Measurements from ENCODE around the gene ENO1.
A peak's percentile ranks its signal among the peaks of the same experiment; 100 is the strongest.
"Not testable (repeated sequence)": the region's sequence is repeated elsewhere in the genome, so short reads cannot be mapped to it uniquely, and the experiment has no call there.

Gene ENO1

DNA sequence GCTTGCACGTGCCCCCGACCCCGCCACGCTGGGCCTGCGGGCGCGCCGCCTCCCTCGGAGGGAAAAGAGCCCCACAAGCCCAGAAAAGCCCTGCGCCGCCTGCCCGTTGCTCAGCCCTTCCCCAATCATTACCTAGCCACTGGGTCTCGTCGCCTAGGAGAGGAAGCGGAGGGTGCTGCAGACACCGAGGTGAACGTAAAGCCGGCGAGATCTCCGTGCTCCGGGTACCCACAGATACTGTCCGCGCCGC is at the start of gene ENO1:
Gene ENO1, minus strand, starts transcription at position 239 of the 250 bp plus-strand sequence. CDS start 3,778 bp downstream, outside the sequence.
- DNase-seq = no peak

DNA sequence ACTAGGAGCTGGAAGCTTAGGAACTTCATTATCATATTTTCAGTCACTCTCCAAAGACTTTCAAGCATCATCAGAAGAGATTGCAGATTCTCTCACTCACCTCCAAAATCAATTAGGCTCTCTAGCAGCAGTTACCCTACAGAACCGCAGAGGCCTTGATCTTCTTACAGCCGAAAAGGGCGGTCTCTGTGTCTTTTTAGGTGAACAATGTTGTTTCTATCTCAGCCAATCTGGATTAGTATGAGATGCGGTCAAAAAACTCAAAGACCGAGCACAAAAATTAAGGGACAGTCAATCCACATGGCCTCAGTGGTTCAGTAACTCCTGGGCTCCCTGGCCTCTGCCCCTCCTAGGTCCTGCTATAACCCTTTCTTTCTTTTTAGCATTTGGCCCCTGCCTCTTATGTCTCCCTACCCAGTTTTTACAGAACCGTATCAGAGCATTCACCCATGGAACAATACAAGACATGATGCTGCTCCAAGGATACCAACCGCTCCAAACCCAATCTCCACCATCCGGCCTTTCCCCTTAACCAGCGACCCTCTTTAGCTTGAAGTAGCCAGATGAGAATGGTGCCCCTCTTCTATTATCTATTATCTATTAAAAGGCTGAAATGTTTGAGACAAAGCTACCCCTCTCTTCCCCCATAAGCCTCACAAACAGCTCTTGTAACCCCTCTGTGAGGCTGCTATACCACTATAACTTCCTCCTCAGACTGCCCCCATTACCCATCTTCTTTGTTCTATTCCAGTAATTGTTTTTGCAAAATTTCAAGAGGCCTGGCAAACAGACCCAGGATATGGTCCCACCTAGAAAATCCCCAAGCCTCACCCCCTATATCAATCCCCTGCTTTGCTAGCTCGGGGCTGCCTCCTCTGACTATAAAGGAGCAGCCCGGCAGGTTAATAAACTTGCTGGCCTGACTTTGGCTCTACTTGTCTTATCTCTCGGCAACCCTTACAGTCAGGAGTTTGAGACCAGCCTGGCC is 48.5 kb upstream of the ENO1 start:
- DNase-seq = no peak

DNA sequence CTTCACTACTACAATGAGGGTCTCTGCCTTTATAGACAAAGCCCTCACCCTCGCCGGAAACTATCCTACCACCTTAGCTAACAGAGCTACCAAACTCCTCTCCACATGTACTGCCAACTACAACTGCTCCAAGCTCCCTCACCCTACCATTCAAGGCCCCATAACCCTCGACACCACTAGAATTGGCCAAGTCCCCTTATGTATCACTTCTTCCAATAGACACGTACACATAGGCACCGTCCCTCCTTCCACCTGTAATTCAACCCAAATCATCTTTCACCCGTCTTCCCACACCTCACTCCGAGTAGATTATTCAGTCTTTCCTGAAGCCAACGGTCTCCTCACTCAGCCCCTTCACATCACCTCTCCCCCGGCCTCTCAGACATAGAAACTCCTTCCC is 47.5 kb upstream of the ENO1 start:
- no peak for DNase-seq

DNA sequence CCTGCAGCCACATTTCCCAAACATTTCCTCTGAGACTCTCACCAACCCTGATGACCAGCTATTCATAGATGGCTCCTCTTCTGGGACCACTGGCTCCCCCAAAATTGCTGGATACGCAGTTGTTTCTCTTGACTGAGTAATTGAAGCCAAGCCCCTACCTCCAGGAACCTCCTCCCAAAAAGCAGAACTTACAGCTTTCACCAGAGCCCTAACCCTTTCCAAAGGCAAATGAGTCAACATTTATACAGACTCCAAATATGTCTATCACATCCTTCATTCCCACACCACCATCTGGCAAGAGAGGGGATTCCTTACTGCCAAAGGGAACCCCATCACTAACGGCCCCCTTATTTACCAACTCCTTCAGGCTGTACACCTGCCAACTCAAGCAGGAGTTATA is 46.9 kb upstream of the ENO1 start:
- no peak for DNase-seq

DNA sequence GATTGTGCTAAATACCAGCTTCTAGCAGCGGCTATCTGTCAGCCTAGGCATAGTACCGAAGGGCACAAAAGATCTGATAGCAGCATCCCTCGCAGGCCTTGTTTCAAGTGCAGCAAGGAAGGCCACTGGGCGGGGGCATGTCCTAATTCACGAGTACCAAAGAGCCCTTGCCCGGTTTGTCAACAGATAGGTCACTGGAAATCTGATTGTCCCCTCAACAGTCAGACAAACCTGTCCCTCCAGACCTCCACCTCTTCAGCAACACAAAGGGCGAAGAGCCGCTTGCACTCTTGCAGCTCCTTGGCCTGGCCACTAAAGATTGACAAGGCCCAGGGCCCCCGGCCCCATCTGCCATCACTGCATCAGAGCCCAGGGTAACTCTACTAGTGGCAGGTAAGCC is 44.5 kb upstream of the ENO1 start:
- DNase-seq = no peak

DNA sequence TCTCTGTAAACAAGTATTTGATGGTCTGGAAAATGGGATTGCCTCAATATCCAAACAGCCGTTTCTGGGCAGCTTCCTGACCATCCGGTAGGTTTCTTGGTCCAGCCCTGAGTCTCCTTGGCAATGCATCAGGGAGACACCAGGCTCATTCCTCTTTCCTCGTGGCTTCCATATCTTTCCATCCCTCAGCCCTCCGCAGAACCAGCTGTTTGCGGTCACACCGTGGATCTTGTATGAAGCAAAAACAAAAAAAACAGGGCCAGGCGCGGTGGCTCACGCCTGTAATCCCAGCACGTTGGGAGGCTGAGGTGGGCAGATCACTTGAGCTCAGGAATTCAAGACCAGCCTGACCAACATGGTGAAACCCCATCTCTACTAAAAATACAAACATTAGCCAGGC is 39.0 kb upstream of the ENO1 start:
- not testable (repeated sequence) for DNase-seq

DNA sequence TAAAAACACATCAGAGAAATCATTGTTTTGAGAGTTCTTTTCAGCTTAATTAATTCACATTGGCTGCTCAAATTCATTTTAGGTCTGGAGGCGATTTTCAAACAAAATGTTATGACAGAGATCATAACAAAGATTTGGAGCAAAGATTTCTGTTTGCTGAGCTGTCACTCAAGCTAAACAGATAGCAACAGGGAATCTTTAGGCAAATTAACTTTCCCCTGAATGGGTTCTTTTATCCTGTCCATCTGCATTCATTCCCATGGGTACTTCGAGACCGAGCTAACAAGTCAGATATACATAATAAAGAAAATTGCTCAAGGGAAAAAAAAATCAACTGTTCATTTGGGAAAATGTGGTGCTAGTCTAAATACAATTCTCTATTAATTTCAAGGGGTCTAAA is 37.0 kb upstream of the ENO1 start:
- no peak for DNase-seq

DNA sequence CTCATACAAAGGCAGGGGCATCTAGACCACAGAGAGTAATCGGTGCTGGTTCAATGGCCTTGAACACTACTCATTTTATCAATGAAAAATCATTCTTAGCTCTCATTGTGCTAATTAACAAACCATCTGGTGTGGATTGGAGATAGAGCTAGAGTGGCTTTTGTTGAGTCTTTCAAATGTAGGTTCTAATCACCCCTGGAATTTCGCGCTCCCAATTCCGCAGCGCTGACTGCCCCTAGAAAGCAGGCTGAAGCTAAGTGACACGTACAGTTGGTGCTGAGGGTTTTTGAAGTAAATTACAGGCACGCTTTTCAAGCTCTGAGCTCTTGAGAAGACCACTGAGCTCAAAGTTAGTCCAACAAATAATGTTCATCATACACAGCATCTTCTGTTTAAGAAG is 36.0 kb upstream of the ENO1 start:
- DNase-seq = no peak

DNA sequence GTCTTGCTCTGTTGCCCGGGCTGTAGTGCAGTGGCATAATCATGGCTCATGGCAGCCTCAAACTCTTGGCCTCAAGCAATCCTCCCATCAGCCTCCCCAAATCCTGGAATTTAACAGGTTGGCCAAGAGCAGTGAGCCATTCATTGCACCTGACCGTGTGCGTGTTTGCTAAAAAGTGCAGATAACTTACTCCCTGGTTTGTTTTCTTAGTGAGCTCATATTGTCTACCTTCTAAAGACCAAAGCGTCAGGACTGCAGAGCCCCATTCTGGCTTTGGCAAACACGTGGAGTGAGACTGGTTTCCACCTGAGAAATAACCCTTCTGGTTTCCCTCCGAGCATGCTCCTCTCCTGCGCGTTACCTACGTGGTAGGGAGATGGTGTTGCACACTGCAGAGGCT is 35.0 kb upstream of the ENO1 start:
- no peak for DNase-seq

DNA sequence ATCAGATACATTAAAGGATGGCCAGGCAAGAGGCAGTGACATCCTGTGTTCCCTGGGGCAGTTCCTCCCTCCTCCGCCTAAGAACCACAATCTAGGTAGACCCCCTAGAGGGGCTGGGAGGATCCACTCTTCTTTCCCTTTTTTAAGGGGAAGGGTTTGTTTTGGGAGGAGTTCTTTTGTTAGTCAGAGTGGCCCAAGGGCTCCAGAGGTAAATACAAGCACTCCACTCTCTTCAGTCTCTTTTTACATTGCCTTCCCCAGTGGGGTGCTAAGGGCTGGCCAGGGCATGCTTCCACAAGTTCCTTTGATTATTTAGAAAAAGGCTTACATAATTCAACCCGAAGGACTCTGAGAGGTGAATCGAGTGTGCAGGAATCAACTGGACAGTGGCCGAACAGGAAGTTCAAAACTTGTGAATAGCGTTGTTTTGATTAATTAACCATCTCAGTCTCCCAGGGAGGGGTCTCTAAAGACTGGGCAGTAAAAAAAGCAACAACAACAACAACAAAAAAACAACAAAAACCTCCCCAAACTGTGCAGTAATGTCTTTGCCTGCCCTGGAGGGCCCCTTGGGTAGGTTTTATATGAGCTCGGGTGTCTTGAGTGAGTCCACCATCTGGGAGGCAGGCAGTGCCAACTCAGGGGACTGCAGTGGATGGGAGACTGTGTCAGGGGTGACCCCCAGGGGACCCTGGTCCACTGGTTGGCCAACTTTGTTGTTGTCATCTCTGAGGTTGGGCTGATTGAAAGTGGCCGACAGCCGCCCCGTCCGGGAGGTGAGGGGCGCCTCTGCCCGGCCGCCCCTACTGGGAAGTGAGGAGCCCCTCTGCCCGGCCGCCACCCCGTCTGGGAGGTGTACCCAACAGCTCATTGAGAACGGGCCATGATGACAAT is 33.2 kb upstream of the ENO1 start:
- no peak for DNase-seq

DNA sequence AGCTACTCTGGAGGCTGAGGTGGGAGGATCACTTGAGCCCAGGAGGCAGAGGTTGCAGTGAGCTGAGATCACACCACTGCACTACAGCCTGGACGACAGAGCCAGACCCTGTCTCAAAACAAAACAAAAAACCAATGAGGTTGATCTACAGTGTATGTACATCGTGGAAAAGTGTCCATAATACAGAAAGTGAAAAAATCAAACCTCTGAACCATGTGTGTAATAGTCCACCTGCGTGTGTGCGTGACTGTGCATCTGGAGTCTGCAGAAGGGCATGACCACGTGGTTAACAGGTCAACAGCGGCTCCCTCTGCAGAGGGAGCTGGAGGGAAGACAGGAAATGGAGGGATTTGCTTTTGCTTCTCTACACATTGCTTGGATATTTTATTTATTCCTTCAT is 32.4 kb upstream of the ENO1 start:
- peak; percentile 21 for DNase-seq

DNA sequence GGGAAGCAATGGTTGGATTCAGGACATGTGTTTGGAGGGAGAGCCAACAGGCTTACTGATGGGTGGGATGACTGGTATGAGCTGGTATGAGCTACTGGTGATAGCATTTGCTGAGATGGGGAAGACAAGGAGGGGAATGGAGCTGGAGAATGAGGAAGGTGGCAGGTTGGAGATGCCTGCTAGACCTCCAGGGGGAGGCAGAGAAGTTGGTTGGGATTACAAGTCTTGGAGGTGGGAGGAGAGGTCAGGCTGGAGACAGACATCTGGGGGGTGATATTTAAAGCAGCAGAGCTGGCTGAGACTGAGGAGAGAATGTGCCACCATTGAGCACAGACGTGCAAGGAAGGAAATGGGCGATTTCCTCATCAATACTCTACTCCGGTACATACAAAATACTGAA is 31.8 kb upstream of the ENO1 start:
- DNase-seq = no peak

DNA sequence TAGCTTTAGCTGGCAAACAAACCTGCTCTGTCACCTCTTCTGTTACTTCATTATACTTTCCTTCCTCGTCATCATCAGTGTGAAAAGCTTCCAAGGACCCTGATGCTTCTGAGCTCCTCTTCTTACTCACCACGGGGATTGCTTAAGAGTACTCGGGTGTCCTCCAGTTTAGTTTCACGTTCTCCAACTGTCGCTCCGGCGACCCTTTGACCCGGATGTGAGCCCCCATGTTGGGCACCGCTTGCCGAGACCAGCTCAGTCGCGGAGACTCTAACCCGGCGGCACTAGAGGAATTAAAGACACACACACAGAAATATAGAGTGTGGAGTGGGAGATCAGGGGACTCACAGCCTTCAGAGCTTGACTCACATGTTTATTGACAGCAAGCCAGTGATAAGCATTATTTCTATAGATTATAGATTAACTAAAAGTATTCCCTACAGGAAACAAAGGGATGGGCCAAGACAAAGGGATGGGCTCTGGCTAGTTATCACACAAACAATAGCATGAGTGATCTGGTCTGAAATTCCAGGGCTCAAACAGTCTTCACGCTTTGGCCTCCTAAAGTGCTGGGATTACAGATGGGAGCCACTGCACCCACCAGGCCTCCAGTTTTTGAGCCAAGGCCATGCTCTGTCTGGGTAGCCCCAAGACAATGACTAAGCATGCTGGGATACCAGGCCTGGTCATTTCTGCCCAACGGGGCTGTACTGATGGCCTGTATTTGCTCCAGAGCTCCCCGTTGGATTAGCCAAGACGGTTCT is 30.1 kb upstream of the ENO1 start:
- DNase-seq = no peak

DNA sequence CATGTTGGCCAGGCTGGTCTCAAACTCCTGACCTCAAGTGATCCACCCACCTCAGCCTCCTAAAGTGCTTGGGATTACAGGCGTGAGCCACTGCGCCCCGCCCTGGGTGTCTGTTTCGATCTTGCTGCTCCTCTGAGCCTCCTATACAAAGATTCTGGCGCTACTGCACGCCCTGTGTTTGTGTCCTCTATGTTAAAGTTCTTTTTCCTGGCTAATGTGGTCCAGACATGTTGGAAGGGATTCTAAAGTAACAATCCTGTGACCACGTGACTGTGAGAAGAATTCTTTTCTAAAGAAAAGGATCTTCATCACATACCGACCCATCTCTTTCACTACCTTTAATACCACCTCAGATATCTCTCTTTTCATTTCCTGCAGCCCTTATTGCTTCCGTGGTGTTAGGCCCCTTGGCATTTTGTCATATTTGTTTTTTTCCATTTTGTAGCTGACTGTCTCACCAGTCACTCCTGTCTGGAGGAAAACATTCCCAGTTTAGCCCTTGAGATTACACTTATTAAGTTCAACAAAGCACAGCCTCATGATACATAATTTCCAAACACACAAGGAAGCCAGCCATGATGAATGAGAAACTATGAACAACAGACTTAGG is 27.2 kb upstream of the ENO1 start:
- peak; percentile 16 for DNase-seq

DNA sequence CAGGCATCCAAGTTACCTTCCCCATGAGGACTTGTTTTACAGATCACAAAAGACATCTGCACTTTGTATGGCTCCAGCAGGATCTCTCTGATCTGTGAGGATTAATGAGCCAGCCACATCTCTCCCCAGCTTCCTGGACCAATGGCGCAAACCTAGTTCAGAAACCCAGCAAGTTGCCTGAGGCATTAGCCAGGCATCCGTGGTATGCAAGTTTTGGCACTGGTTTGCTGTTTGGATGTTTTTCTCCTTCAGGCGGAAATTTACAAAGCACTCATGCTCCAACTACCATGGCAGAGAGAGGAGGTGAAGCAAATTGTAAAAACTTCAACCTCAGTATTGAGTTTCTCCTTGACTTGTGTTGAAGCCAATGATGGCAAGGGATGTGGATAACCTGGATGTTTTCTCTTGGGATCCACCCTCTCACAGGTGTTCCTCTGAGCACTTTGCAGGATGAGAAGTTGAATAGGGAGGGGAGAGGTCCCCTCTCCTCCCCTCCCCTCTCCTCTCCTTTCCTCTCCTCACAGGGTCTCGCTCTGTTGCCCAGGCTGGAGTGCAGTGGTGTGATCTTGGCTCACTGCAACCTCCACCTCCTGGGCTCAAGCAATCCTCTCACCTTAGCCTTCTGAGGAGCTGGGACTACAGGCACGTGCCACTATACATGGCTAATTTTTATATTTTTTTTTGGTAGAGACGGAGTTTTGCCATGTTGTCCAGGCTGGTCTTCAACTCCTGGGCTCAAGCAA is 25.6 kb upstream of the ENO1 start:
- DNase-seq = peak; percentile 96

DNA sequence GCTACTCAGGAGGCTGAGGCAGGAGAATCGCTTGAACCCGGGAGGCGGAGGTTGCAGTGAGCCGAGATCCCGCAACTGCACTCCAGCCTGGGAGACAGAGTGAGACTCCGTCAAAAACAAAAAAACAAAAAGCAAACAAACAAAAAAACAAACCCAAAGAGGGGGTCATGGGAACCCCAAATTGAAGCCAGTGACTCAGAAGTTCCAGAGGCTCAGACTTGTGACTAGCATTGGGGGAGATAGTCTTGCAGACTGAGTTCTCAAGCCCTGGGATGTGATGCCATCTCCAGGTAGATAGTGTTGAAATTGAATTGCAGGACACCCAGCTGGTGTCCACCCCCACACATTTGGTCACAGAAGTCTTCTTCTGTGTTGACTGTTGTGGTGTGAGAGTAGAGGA is 24.9 kb upstream of the ENO1 start:
- peak; percentile 69 for DNase-seq

DNA sequence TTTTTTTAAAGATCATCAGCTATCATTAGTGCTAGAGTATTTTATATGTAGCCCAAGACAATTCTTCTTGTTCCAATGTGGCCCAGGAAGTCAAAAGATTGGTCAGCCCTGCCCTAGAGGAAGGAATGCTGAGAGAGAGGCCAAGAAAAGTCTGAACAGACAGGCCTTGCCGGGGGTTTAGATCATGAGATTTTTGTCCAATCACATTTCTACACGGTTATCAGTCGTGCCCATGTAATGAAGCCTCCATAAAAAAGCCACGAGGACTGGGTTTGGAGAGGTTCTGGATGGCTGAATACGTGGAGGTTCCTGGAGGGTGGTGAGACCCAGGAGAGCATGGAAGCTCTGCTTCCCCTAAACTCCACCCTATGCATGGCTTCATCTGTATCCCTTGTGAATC is 24.3 kb upstream of the ENO1 start:
- peak; percentile 50 for DNase-seq

DNA sequence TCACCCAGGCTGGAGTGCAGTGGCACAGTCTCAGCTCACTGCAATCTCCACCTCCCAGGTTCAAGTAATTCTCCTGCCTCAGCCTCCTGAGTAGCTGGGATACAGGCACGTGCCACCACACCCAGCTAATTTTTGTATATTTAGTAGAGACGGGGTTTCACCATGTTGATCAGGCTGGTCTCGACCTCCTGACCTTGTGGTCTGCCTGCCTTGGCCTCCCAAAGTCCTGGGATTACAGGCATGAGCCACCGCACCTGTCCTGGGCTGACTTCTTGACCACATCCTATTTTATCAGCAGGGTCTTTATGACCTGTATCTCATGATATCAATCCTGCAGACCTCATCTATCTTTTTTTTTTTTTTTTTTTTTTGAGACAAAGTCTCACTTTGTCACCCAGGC is 22.2 kb upstream of the ENO1 start:
- DNase-seq = not testable (repeated sequence)

DNA sequence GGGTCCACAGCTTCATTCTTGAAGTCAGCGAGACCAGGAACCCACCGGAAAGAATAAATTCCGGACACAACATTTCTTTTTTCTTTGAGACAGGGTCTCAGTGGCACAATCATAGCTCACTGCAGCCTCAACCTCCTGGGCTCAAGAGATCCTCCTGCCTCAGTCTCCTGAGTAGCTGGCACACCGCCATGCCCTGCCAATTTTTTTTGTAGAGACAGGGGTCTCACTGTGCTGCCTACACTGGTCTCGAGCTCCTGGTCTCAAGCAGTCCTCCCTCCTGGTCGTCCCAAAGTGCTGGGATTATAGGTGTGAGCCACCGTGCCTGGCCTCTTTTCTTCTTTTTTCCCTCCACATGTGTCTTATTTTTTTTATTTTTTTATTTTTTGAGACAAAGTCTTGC is 20.6 kb upstream of the ENO1 start:
- no peak for DNase-seq

DNA sequence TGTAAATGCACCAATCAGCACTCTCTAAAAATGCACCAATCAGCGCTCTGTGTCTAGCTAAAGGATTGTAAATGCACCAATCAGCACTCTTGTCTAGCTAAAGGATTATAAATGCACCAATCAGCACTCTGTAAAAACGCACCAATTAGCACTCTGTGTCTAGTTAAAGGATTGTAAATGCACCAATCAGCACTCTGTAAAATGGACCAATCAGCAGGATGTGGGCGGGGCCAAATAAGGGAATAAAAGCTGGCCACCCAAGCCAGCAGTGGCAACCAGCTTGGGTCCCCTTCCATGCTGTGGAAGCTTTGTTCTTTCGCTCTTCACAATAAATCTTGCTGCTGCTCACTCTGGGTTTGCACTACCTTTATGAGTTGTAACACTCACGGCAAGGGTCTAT is 19.9 kb upstream of the ENO1 start:
- not testable (repeated sequence) for DNase-seq

DNA sequence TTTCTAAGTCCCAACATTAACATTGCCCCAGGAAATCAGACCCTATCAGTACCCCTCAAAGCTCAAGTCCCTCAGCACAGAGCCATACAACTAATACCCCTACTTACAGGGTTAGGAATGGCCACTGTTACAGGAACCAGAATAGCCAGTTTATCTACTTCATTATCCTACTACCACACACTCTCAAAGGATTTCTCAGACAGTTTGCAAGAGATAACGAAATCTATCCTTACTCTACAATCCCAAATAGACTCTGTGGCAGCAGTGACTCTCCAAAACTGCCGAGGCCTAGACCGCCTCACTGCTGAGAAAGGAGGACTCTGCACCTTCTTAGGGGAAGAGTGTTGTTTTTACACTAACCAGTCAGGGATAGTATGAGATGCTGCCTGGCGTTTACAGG is 19.0 kb upstream of the ENO1 start:
- DNase-seq = not testable (repeated sequence)

DNA sequence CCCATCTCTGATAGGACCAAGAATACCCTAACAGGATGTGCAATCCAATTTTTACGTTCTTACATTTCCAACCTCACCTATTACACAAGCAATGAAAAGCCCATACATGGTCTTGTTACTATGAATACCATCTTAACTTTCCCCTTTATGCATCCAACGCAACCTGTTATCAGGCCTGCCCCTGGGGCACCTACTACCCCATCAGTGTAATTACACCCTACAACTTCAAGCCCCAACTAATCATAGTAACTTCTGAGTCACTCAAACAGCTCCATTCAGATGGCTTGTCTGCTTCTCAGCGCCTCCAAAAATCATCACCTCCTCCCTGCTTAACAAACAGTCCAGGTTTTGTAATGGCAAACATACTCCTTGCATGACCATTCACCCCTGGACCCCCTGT is 18.3 kb upstream of the ENO1 start:
- DNase-seq = not testable (repeated sequence)
